OCI-LY1 (cell line): ENCODE measurements around the gene TAAR6.

ENCODE experiments used
- H2AFZ ChIP-seq: fragments of 200-600 bp; sonication (generic), shearing (Covaris generic); 2 replicates; pipeline ENCODE4 v1.6.0; 2014; ENCODE audit warnings: antibody characterized with exemption, mild to moderate bottlenecking, low read length
- H3F3A ChIP-seq: fragments of 200-600 bp; sonication (generic), shearing (Covaris generic); 2 replicates; pipeline ENCODE4 v1.6.0; 2014; ENCODE audit warnings: mild to moderate bottlenecking, antibody characterized with exemption, low read length, moderate library complexity; ENCODE audit not compliant: insufficient read depth
- H3K27ac ChIP-seq: fragments of 200-600 bp; sonication (generic); 2 replicates; pipeline ENCODE4 v1.5.1; 2014; ENCODE audit warnings: low read length, mixed run types, mild to moderate bottlenecking, low read depth; ENCODE audit not compliant: poor library complexity, severe bottlenecking
- H3K27me3 ChIP-seq: fragments of 200-600 bp; sonication (generic); 2 replicates; pipeline ENCODE4 v1.6.0; 2014; ENCODE audit warnings: antibody characterized with exemption, mild to moderate bottlenecking, low read length, moderate library complexity; ENCODE audit not compliant: insufficient read depth
- H3K36me3 ChIP-seq: fragments of 200-600 bp; sonication (generic); 2 replicates; pipeline ENCODE4 v1.6.1; 2014; ENCODE audit warnings: mild to moderate bottlenecking, antibody characterized with exemption, low read length, moderate library complexity, mixed read lengths; ENCODE audit not compliant: insufficient read depth
- H3K4me1 ChIP-seq: fragments of 200-600 bp; sonication (generic); 2 replicates; pipeline ENCODE4 v1.5.1; 2014; ENCODE audit warnings: mild to moderate bottlenecking, low read length, moderate library complexity; ENCODE audit not compliant: insufficient read depth, severe bottlenecking
- H3K4me2 ChIP-seq: fragments of 200-600 bp; sonication (generic), shearing (Covaris generic); 2 replicates; pipeline ENCODE4 v1.6.1; 2014; ENCODE audit warnings: low read length
- H3K4me3 ChIP-seq: fragments of 200-600 bp; sonication (generic); 2 replicates; pipeline ENCODE4 v1.5.1; 2014; ENCODE audit warnings: low read length, low read depth, mild to moderate bottlenecking, mixed read lengths; ENCODE audit not compliant: poor library complexity, severe bottlenecking
- H3K79me2 ChIP-seq: fragments of 200-600 bp; shearing (Covaris generic); 2 replicates; pipeline ENCODE4 v1.6.1; 2016; ENCODE audit warnings: mixed run types, low read length, mixed read lengths; ENCODE audit not compliant: insufficient read depth
- H3K9ac ChIP-seq: fragments of 200-600 bp; sonication (generic), shearing (Covaris generic); 2 replicates; pipeline ENCODE4 v1.6.1; 2014; ENCODE audit warnings: mild to moderate bottlenecking, low read length, mixed read lengths
- H3K9me2 ChIP-seq: fragments of 200-600 bp; sonication (generic), shearing (Covaris generic); 2 replicates; pipeline ENCODE4 v1.6.1; 2014; ENCODE audit warnings: low read depth, mild to moderate bottlenecking, low read length, mixed read lengths
- H3K9me3 ChIP-seq: fragments of 200-600 bp; shearing (Covaris generic); 2 replicates; pipeline ENCODE4 v1.6.1; 2014; ENCODE audit warnings: low read length, mixed read lengths
- H4K20me1 ChIP-seq: fragments of 200-600 bp; sonication (generic), shearing (Covaris generic); 2 replicates; pipeline ENCODE4 v1.6.0; 2016; ENCODE audit warnings: mild to moderate bottlenecking, low read length; ENCODE audit not compliant: insufficient read depth
- CTCF ChIP-seq: fragments of 200-600 bp; sonication (generic), shearing (Covaris generic); IDR thresholded peaks from 2 replicates; pipeline ENCODE4 v1.5.1; 2017; ENCODE audit warnings: mild to moderate bottlenecking, antibody characterized with exemption, low read length, moderate library complexity, mixed read lengths
- EZH2 ChIP-seq: fragments of 200-600 bp; sonication (generic), shearing (Covaris generic); IDR thresholded peaks from 2 replicates; pipeline ENCODE4 v1.8.0; 2017; ENCODE audit warnings: borderline replicate concordance, mixed run types, mild to moderate bottlenecking, antibody characterized with exemption, low read length, moderate library complexity, mixed read lengths

Gene TAAR6

GRCh38 chr6:132616677-132617076 is 46.6 kb downstream of the TAAR6 start:
- Histone ChIP-seq H3K36me3 (no peaks in the 10 kb centered on the region), H3K9me2 (no peaks in the 10 kb centered on the region), H3F3A (no peaks in the 10 kb centered on the region), H3K9me3 (no peaks in the 10 kb centered on the region), H2AFZ (no peak overlapping the region), H4K20me1 (no peaks in the 10 kb centered on the region), H3K9ac (no peak overlapping the region), H3K79me2 (no peaks in the 10 kb centered on the region), H3K27ac (no peak overlapping the region), H3K4me3 (no peak overlapping the region), H3K4me1 (no peaks in the 10 kb centered on the region), H3K27me3 (no peaks in the 10 kb centered on the region), H3K4me2 (no peak overlapping the region)
- TF ChIP-seq CTCF: no peak
- TF ChIP-seq EZH2: no peak
